GM19468 (cell line): ENCODE measurements around the gene COL23A1.

Source experiments
- ATAC-seq: cut with Tn5 transposase; IDR thresholded peaks from one replicate; pipeline ENCODE4 v1.9.1; 2021; ENCODE audit warnings: mild to moderate bottlenecking, moderate library complexity, moderate number of reproducible peaks; ENCODE audit not compliant: unreplicated experiment; ENCODE audit errors: extremely low read depth

Gene COL23A1

GRCh38 chr5:178590141-178590923 lies at the start of gene COL23A1:
Gene COL23A1 (minus strand): TSS chr5:178590393.
- ATAC-seq: no peak

GRCh38 chr5:178637356-178638074 lies 47.3 kb upstream of the COL23A1 start:
- ATAC-seq: no peak

- no peak for ATAC-seq
These were observed 42.1 kb upstream of the COL23A1 start for GRCh38 chr5:178632285-178632684.

- ATAC-seq: no peak
These were observed 40.8 kb upstream of the COL23A1 start for GRCh38 chr5:178630951-178631350.

GRCh38 chr5:178630475-178630930 lies 40.3 kb upstream of the COL23A1 start:
- no peak for ATAC-seq

- no peak for ATAC-seq
These were observed 37.0 kb upstream of the COL23A1 start for GRCh38 chr5:178627259-178627598.

- peak; percentile 59 for ATAC-seq
These were observed 36.5 kb upstream of the COL23A1 start, which contains the start of gene CLK4 for GRCh38 chr5:178626484-178627258. Gene CLK4 (minus strand): TSS chr5:178627050. CDS start chr5:178623416, 3,634 bp downstream.

GRCh38 chr5:178625679-178626483 lies 35.7 kb upstream of the COL23A1 start:
- ATAC-seq: peak; percentile 4

- no peak for ATAC-seq
These were observed 34.7 kb upstream of the COL23A1 start for GRCh38 chr5:178624631-178625546.

- no peak for ATAC-seq
These were observed 32.6 kb upstream of the COL23A1 start for GRCh38 chr5:178622679-178623247.

- ATAC-seq: no peak
These were observed 29.2 kb upstream of the COL23A1 start for GRCh38 chr5:178619390-178619789.

GRCh38 chr5:178612299-178612698 lies 22.1 kb upstream of the COL23A1 start:
- no peak for ATAC-seq

- no peak for ATAC-seq
These were observed 16.1 kb upstream of the COL23A1 start for GRCh38 chr5:178606269-178606668.

- ATAC-seq: no peak
These were observed 15.6 kb upstream of the COL23A1 start for GRCh38 chr5:178605788-178606187.

GRCh38 chr5:178602752-178603151 lies 12.6 kb upstream of the COL23A1 start:
- no peak for ATAC-seq

GRCh38 chr5:178595750-178596149 lies 5.6 kb upstream of the COL23A1 start:
- no peak for ATAC-seq

GRCh38 chr5:178595150-178595549 lies 5.0 kb upstream of the COL23A1 start:
- ATAC-seq: no peak

- no peak for ATAC-seq
These were observed 781 bp upstream of the COL23A1 start for GRCh38 chr5:178590924-178591423.
